SK-N-DZ (cell line): ENCODE measurements around the gene RTL3. TPM values are rescaled to one million over a fixed set of nuclear protein-coding genes. Genes with fewer than 3 reads are reported as not detected.
"Not testable (repeated sequence)": the region's sequence is repeated elsewhere in the genome, so short reads cannot be mapped to it uniquely, and the experiment has no call there.

Source experiments
- DNase-seq: peaks from one replicate; pipeline ENCODE4 v3.0.0-alpha.2; 2015; ENCODE audit warnings: low spot score
- polyA plus RNA-seq, 2 experiments: library from polyadenylated mRNA; depleted of rRNA; stranded (reverse); fragments of >200 nt; gene quantifications; 2 replicates each; pipeline ENCODE4 v1.2.3, GENCODE V29; 2014

Gene RTL3
- polyA plus RNA-seq (2014; cell fraction: cytosol; rRNA removed): not detected in 2 replicates
- polyA plus RNA-seq (2014; cell fraction: nucleus; rRNA removed): not detected in 2 replicates

- DNase-seq: no peak
Measured at GRCh38 chrX:78658845-78659744, at the start of gene RTL3. Gene RTL3 (minus strand): TSS chrX:78659328. CDS start chrX:78658420, 908 bp downstream.

GRCh38 chrX:78708816-78709215 lies 49.7 kb upstream of the RTL3 start:
- DNase-seq: no peak

- DNase-seq: no peak
Measured at GRCh38 chrX:78708262-78708661, 49.1 kb upstream of the RTL3 start.

- no peak for DNase-seq
Measured at GRCh38 chrX:78706071-78706470, 46.9 kb upstream of the RTL3 start.

GRCh38 chrX:78693536-78693935 lies 34.4 kb upstream of the RTL3 start:
- no peak for DNase-seq

GRCh38 chrX:78693012-78693411 lies 33.9 kb upstream of the RTL3 start:
- DNase-seq: no peak

GRCh38 chrX:78687586-78687985 lies 28.5 kb upstream of the RTL3 start:
- DNase-seq: no peak

- no peak for DNase-seq
Measured at GRCh38 chrX:78673246-78673645, 14.1 kb upstream of the RTL3 start.

- no peak for DNase-seq
Measured at GRCh38 chrX:78665342-78665741, 6.2 kb upstream of the RTL3 start.

GRCh38 chrX:78661836-78662235 lies 2.7 kb upstream of the RTL3 start:
- no peak for DNase-seq

GRCh38 chrX:78659955-78660354 lies 827 bp upstream of the RTL3 start:
- DNase-seq: no peak

GRCh38 chrX:78658414-78658813 lies 714 bp downstream of the RTL3 start:
- DNase-seq: no peak

- no peak for DNase-seq
Measured at GRCh38 chrX:78655642-78656041, 3.5 kb downstream of the RTL3 start.

GRCh38 chrX:78653118-78653822 lies 5.9 kb downstream of the RTL3 start:
- no peak for DNase-seq

- DNase-seq: no peak
Measured at GRCh38 chrX:78650906-78651437, 8.2 kb downstream of the RTL3 start.

- no peak for DNase-seq
Measured at GRCh38 chrX:78643874-78644273, 15.3 kb downstream of the RTL3 start.

- no peak for DNase-seq
Measured at GRCh38 chrX:78643096-78643495, 16.0 kb downstream of the RTL3 start.

- not testable (repeated sequence) for DNase-seq
Measured at GRCh38 chrX:78636096-78636495, 23.0 kb downstream of the RTL3 start.

- no peak for DNase-seq
Measured at GRCh38 chrX:78624962-78625909, 33.9 kb downstream of the RTL3 start.

- no peak for DNase-seq
Measured at GRCh38 chrX:78624426-78624825, 34.7 kb downstream of the RTL3 start.

GRCh38 chrX:78622831-78623230 lies 36.3 kb downstream of the RTL3 start:
- DNase-seq: no peak
